ENCODE data around the gene TRAPPC10. TPM values are rescaled to one million over a fixed set of nuclear protein-coding genes. Genes with fewer than 3 reads are reported as not detected.

The TRAPPC10 gene
- total RNA-seq, 1 experiment from 2014 or later: 37.6 TPM

- peak; percentile 25 for DNase-seq (ENCODE audit: low read depth)
These were observed 53.3 kb downstream of the TRAPPC10 start for GRCh38 chr21:44065428-44065827.

- DNase-seq (ENCODE audit: low read depth): no peak
These were observed 54.0 kb downstream of the TRAPPC10 start for GRCh38 chr21:44066116-44066515.

DNA sequence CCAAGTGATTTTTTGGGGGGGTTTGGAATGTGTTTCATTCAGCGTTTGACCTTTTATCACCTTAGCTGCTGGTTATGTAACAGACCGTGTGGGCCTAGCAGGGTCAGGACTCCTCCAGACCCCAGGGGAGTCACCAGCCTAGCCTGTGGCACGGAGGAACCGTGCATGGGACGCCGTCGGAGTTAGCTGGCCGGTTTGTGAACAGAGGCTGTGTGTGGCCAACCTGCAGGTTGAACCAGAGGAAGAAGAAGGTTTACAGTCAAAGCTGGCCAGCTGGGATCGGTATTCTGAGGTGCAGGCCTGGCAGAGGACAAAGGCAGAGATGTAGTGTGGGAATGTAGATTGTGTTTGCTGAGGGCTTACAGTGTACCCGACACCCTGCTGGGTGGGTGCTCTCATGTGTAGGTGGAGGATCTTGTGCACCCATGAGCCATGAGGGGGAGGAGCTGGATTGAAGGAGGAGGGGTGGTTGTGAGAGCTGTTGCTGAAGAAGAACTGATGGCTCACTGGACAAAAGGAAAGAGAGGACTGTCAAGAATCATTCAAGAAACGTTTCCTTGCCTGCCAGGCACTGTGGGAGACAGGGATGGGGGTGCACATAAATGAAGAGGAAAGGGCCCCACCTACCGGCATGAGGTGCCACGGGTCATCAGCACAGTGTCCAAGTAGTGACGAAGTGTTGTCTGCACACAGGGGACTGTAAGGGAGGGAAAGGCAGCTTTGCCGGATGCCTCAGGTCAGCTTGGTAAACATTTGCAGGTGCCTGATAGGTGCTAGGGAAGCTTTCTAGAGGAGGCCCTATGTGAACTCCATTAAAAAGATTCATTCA, 55.1 kb downstream of the TRAPPC10 start:
- DNase-seq (ENCODE audit: low read depth): no peak

DNA sequence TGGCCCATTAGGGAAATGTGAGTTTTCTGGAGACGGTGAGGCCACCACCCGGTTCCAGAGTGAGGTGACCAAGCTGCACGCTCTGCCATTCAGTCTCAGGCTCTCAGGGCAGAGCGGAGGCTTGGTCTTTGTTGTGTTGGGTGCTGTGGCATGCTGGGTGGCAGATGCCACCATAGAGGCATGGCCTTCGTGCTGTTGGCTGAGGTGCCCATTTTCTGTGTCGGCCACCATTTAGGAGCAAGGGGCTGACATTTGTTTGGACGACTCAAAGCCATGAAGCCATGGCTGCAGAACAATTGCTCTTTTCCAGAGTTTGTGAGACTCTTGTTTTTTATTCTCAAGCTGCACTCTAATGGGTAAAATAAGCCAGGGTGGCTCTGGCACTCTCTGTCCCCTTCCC, 58.3 kb downstream of the TRAPPC10 start:
- no peak for DNase-seq (ENCODE audit: low read depth)

DNA sequence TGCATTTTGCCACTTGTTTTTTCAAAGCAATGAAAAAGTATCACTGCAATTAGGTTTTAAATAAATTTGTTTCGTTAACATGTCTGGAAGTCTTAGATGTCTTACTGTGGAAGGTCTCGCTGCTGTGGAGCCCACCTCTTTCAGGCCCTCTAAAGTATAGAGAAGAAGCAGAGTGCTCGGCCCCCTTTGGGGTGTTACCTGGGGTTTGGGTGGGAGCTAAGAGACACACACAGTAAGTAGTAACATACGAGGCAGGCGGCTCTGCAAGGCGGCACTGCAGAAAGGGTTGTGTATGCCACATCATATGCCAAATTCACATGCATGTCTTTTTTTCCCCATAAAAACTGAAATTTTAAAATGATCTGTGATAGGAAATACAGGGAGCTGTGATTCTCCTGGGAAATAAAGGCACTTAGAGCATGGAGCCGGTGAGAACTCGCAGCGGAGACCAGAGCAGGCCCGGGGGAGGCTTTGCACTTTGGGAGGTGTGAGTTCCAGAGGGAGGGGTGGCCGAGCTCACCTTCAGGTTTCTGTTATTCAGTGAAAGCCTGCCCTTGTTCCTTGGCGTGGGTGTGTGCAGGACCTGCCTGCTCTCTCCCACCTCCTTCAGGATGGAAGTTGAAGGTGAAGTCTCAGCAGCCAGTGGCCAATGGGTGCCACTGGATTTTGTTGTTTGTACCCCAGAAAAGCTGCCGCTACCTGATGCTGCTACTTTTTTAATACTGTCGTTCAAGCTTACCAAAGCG, 59.4 kb downstream of the TRAPPC10 start:
- no peak for DNase-seq (ENCODE audit: low read depth)

GRCh38 chr21:44072111-44072510, 60.0 kb downstream of the TRAPPC10 start:
- DNase-seq (ENCODE audit: low read depth): no peak

DNA sequence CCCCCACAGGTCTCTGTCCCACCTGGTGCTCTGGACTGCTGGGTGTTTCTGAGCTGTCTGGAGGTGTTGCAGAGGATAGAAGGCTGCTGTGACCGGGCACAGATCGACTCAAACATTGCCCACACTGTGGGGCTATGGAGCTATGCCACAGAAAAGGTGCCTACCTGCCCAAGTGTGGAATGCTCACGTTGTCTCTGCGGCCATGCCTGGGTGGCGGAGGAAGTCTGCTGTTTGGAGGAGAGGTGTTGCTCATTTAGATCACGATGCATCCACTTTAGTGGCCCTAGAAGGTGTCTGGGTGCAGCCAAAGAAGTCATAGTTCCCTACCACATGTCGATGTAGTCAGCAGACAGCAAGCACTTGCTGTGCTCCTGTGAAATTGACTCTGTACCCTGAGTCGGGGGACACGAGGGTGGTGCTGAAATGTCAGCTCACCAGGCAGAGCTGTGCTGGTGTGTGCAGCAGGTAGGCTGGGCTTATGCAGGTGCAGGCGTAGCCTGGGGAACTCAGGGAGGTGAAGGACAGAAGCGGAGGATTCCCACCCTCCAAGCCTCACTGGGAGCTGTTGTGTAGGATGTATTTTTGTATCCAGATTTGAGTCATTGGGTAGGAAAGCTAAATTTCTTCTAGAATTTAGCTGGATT, 62.3 kb downstream of the TRAPPC10 start:
- no peak for DNase-seq (ENCODE audit: low read depth)

GRCh38 chr21:44076316-44076715, 64.2 kb downstream of the TRAPPC10 start:
- no peak for DNase-seq (ENCODE audit: low read depth)

DNA sequence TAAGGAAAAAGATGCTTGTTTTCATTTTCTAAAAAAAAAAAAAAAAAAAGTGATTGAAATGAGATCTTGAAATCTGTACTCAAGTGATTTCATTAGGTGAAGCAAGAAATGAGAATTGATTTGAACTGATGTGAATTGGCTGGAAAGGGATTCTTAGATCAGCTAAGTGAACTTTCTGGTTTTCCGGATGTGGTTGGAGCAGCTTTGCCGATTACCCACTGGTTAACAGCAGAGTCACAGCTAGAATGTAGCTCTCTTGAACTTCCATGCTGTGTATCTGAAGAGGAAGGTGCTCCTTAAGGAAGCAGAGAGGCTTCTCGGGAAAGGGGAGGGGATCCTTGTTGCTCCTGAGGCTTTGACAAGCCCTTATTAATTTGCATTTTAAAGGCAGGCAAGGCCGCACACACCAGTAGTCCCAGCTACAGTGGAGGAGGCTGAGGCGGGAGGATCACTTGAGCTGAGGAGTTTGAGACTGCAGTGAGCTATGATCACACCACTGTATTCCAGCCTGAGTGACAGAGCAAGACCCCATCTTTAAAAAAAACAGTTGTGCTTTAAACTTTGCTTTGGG, 66.4 kb downstream of the TRAPPC10 start:
- DNase-seq (ENCODE audit: low read depth): no peak

- no peak for DNase-seq (ENCODE audit: low read depth)
These were observed 67.3 kb downstream of the TRAPPC10 start for GRCh38 chr21:44079446-44079845.

GRCh38 chr21:44079846-44080245, 67.7 kb downstream of the TRAPPC10 start:
- DNase-seq (ENCODE audit: low read depth): no peak

GRCh38 chr21:44082648-44083440, 70.7 kb downstream of the TRAPPC10 start:
- DNase-seq (ENCODE audit: low read depth): no peak

- no peak for DNase-seq (ENCODE audit: low read depth)
These were observed 71.7 kb downstream of the TRAPPC10 start for GRCh38 chr21:44083631-44084291.

- DNase-seq (ENCODE audit: low read depth): no peak
These were observed 72.6 kb downstream of the TRAPPC10 start for GRCh38 chr21:44084496-44085241.

DNA sequence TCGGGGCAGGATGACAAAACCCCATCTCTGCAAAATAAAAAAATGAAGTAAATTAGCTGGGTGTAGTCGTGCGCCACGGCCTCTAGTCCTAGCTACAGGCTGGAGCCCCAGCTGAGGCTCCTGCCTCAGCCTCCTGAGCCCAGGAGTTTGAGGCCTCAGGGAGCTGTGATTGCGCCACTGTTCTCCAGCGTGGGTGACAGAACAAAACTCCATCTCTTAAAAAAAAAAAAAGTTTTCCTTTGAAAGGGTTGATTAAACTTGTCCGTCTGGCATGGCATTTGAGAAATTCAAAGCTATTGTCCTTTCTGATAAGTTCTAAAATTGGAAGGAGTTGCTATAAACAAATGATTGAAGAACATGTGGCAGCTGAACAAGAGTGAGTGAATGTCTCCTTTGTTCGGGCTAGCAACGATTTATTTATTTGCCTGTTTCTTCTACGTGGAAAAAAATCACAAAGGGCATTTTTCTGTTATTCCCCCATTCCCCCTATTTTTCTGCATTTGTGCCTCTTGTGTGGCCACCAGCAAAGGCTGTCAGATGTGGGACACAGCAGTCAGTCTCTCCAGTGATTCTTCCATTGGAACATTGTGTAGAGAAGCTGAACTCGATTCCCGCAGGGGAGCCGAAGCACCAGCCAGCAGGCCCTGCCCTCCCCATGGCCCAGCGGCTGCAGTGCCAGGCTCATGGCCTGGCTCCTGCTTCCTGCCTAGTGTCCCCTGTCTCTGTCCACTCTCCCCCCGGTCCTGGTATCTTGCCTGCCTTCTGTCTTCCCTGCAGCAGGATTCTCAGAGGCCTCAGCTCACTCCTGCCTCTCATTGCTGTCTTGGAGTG, 73.6 kb downstream of the TRAPPC10 start:
- no peak for DNase-seq (ENCODE audit: low read depth)

GRCh38 chr21:44086636-44087425, 74.7 kb downstream of the TRAPPC10 start:
- DNase-seq (ENCODE audit: low read depth): no peak

GRCh38 chr21:44087426-44088400, 75.6 kb downstream of the TRAPPC10 start:
- no peak for DNase-seq (ENCODE audit: low read depth)

Measured in HT1080 (cell line).